Heart right ventricle (tissue), 16 donors: ENCODE measurements around the gene RAVER1. TPM values are rescaled to one million over a fixed set of nuclear protein-coding genes. Genes with fewer than 3 reads are reported as not detected.
"Not testable (repeated sequence)": the region's sequence is repeated elsewhere in the genome, so short reads cannot be mapped to it uniquely, and the experiment has no call there.

Experiments
- ATAC-seq, 8 donors: fragments of 200-7000 bp; cut with Tn5 transposase; one replicate each; pipeline ENCODE4 v1.9.1; 2020; ENCODE audit warnings: mild to moderate bottlenecking in 8 of 8, moderate library complexity in 8 of 8, moderate number of reproducible peaks in 1 of 8
- DNase-seq, 2 donors: peaks; one replicate each; pipeline ENCODE4 v3.0.0-alpha.2; 2020
- H3K27ac ChIP-seq, 10 donors: fragments of 200-600 bp; sonication (generic) in 2 of 10; one replicate each; pipeline versions ENCODE4 v1.5.0 to v1.8.0; 2020 to 2022; ENCODE audit warnings: mild to moderate bottlenecking in 3 of 10
- H3K27me3 ChIP-seq, 7 donors: fragments of 200-600 bp; one replicate each; pipeline ENCODE4 v1.8.0; 2021 to 2022; ENCODE audit warnings: mild to moderate bottlenecking in 2 of 7
- H3K36me3 ChIP-seq, 9 donors: fragments of 200-600 bp; sonication (generic) in 1 of 9; one replicate each; pipeline versions ENCODE4 v1.5.0 to v1.8.0; 2020 to 2022; ENCODE audit warnings: mild to moderate bottlenecking in 2 of 9
- H3K4me1 ChIP-seq, 9 donors: fragments of 200-600 bp; sonication (generic) in 1 of 9; one replicate each; pipeline versions ENCODE4 v1.5.0 to v1.8.0; 2020 to 2022; ENCODE audit warnings: mild to moderate bottlenecking in 4 of 9
- H3K4me3 ChIP-seq, 10 donors: fragments of 200-600 bp; sonication (generic) in 2 of 10; one replicate each; pipeline versions ENCODE4 v1.5.0 to v1.8.0; 2020 to 2022; ENCODE audit warnings: mild to moderate bottlenecking in 7 of 10, moderate library complexity in 2 of 10
- H3K9me3 ChIP-seq, 11 donors: fragments of 200-600 bp in 10 of 11; sonication (generic) in 2 of 11; one replicate each; pipeline versions ENCODE4 v1.5.0 to v1.8.0; 2013 to 2022; ENCODE audit warnings: mild to moderate bottlenecking in 2 of 11, control low read depth in 1 of 11, moderate library complexity in 1 of 11
- CTCF ChIP-seq, 9 donors: fragments of 200-600 bp; sonication (generic) in 2 of 9; IDR thresholded peaks; one replicate each; pipeline versions ENCODE4 v1.5.0 to v1.8.0; 2021 to 2022; ENCODE audit warnings: antibody characterized with exemption in 9 of 9, mild to moderate bottlenecking in 5 of 9, moderate library complexity in 1 of 9
- WGBS, 2 donors: extraction: QIAGEN DNeasy Blood & Tissue Kit; methylation state at CpG; one replicate each; pipeline ENCODE4 v1.1.7; 2013; ENCODE audit warnings: inconsistent platforms in 1 of 2; 5-methylcytosine and 5-hydroxymethylcytosine counted together
- intact Hi-C, 10 donors: fragments of 100-400 bp; cut with DNase I; formaldehyde crosslinking; loops; one replicate each; pipeline versions ENCODE4 v1.11.1 to v1.14.2; 2022
- polyA plus RNA-seq, 2 donors: library from polyadenylated mRNA; stranded (reverse); fragments of 200-250 nt; gene quantifications; one replicate each; pipeline ENCODE4 v1.2.3, GENCODE V29; 2013
- total RNA-seq, 10 donors: library from RNA; stranded (reverse); fragmentation: NEBNext Ultra II Directional in 3 of 10; extraction: Animal tissue kit (Norgen Biotek cat#: 25700) in 3 of 10; gene quantifications; one replicate each; pipeline versions ENCODE4 v1.2.1 to v1.2.4, GENCODE V29; 2021 to 2023
- donor health status: Arrhythmogenic right ventricular cardiomyopathy.
- donor health status: ischemic (EF 13 %, LVEDD 7.1; RV severe dilation, severe dysfunction).
- donor health status: healthy with polysubstance abuse.
- donor health status: DM: no; HTN: yes; CAD: no.
- donor health status: DM: no; HTN: no; CAD: no.
- donor health status: ischemic (EF 25% LVEDD 6.9; RV normal size, moderate dysfunction).
- donor health status: ischemic (EF 25% LVEDD 5.7; RV mildly dilated, moderate dysfunction).
- donor health status: healthy.
- donor health status: DM: yes; HTN: yes; CAD: no.
- donor health status: Ischemic cardiomyopathy.
- donor health status: ischemic (EF 35%, LVEDD 5.7; RV mildly dilated, moderate dysfunction).
- donor health status: nonischemic (EF 11% LVEDD 7.7; RV severe dilation, severe dysfunction).
- donor health status: DM: yes; HTN: yes; CAD: no.
- donor health status: PGD.
- donor health status: ischemic (EF 29% LVEDD 5.4; RV normal size, mild dysfunction).
- donor health status: nonischemic (EF 23%, LVEDD 6.1; RV moderate dilation, normal function).

RAVER1 gene
- total and polyA plus RNA-seq, 12 donors, result 5.1 to 16.9 (median 12.2) TPM

GRCh38 chr19:10378124-10378523 is 44.8 kb upstream of the RAVER1 start:
- Histone ChIP-seq H3K9me3 (no peaks in the 10 kb centered on the region), H3K4me1 (peaks cover 0 to 50% (median 23%) of the 10 kb centered on the region in 9 donors), H3K36me3 (peaks cover 0 to 47% (median 18%) of the 10 kb centered on the region in 9 donors), H3K27ac (no peak overlapping the region), H3K4me3 (no peak overlapping the region), H3K27me3 (no peaks in the 10 kb centered on the region)
- 94 to 95% methylated on average over 8 of the region's 8 CpGs for WGBS, 2 donors
- DNase-seq (no peak), ATAC-seq (no peak)
- intact Hi-C loops, result loop anchor here in 1 of 10 donors (5.0 kb wide), 1 partner anchor 41 kb away; the partner anchor contains the start of gene ICAM3
- TF ChIP-seq CTCF (IDR thresholded peaks at IDR 0.05), result no peak

- H3K4me1 ChIP-seq, result peaks cover 0 to 47% (median 19%) of the 10 kb centered on the region in 9 donors
- H3K4me3 ChIP-seq, DNase-seq, H3K27me3 ChIP-seq, H3K9me3 ChIP-seq, H3K27ac ChIP-seq, ATAC-seq: not testable (repeated sequence)
- H3K36me3 ChIP-seq, result peaks cover 0 to 56% (median 18%) of the 10 kb centered on the region in 9 donors
- intact Hi-C loops, result loop anchor here in 1 of 10 donors (5.0 kb wide), 1 partner anchor 40 kb away; the partner anchor contains the start of gene ICAM3
- 93 to 98% methylated on average over 2 of the region's 2 CpGs for WGBS, 2 donors
Observed at GRCh38 chr19:10377140-10377640, 43.9 kb upstream of the RAVER1 start.

GRCh38 chr19:10374931-10375330 is 41.6 kb upstream of the RAVER1 start:
- H3K36me3 ChIP-seq, result peaks cover 0 to 79% (median 18%) of the 10 kb centered on the region in 9 donors
- no peak for TF ChIP-seq CTCF (IDR thresholded peaks at IDR 0.05)
- H3K9me3 ChIP-seq, result no peaks in the 10 kb centered on the region
- H3K27ac ChIP-seq, result no peak overlapping the region
- peaks cover 0 to 38% (median 13%) of the 10 kb centered on the region in 9 donors for H3K4me1 ChIP-seq
- 89 to 91% methylated on average over 5 of the region's 5 CpGs for WGBS, 2 donors
- ATAC-seq, result no peak
- no peak overlapping the region for H3K4me3 ChIP-seq
- H3K27me3 ChIP-seq, result no peaks in the 10 kb centered on the region
- intact Hi-C loops, result loop anchor here in 1 of 10 donors (5.0 kb wide), 1 partner anchor 38 kb away; the partner anchor contains the start of gene ICAM3
- no peak for DNase-seq

GRCh38 chr19:10372690-10373089 is 39.4 kb upstream of the RAVER1 start:
- 91 to 97% methylated on average over 3 of the region's 3 CpGs for WGBS, 2 donors
- peaks cover 0 to 89% (median 19%) of the 10 kb centered on the region in 9 donors for H3K36me3 ChIP-seq
- DNase-seq (no peak), ATAC-seq (no peak)
- H3K9me3 ChIP-seq, result no peaks in the 10 kb centered on the region
- no peaks in the 10 kb centered on the region for H3K27me3 ChIP-seq
- no peak overlapping the region for H3K4me3 ChIP-seq
- no peak for TF ChIP-seq CTCF (IDR thresholded peaks at IDR 0.05)
- peaks cover 0 to 22% (median 0%) of the 10 kb centered on the region in 9 donors for H3K4me1 ChIP-seq
- H3K27ac ChIP-seq, result peak overlapping the region in 1 of 10 donors; percentile 74
- intact Hi-C loops, result no loop called here
